GM18499 (cell line): ENCODE measurements around the gene MROH7.
"Not testable (repeated sequence)": the region's sequence is repeated elsewhere in the genome, so short reads cannot be mapped to it uniquely, and the experiment has no call there.

Source experiments
- ATAC-seq: cut with Tn5 transposase; IDR thresholded peaks from one replicate; pipeline ENCODE4 v1.9.1; 2021; ENCODE audit warnings: moderate number of reproducible peaks; ENCODE audit not compliant: insufficient read depth, unreplicated experiment

Gene MROH7

GRCh38 chr1:54609301-54609921 lies 32.2 kb upstream of the MROH7 start:
- no peak for ATAC-seq

- ATAC-seq: no peak
Observed at GRCh38 chr1:54610048-54610447, 31.5 kb upstream of the MROH7 start.

- ATAC-seq: no peak
Observed at GRCh38 chr1:54610601-54611580, 30.7 kb upstream of the MROH7 start.

GRCh38 chr1:54611621-54612020 lies 30.0 kb upstream of the MROH7 start:
- no peak for ATAC-seq

GRCh38 chr1:54614024-54614423 lies 27.6 kb upstream of the MROH7 start:
- no peak for ATAC-seq

GRCh38 chr1:54614563-54614962 lies 27.0 kb upstream of the MROH7 start:
- ATAC-seq: no peak

- no peak for ATAC-seq
Observed at GRCh38 chr1:54615531-54616279, 25.9 kb upstream of the MROH7 start.

GRCh38 chr1:54619749-54620148 lies 21.8 kb upstream of the MROH7 start:
- no peak for ATAC-seq

GRCh38 chr1:54623216-54624007 lies 18.2 kb upstream of the MROH7 start, which contains the start of gene FAM151A:
FAM151A (minus strand) TSS chr1:54623525; CDS start chr1:54623395, 130 bp downstream.
- ATAC-seq: no peak

- ATAC-seq: no peak
Observed at GRCh38 chr1:54624466-54625464, 16.8 kb upstream of the MROH7 start.

- ATAC-seq: no peak
Observed at GRCh38 chr1:54627196-54627595, 14.4 kb upstream of the MROH7 start.

GRCh38 chr1:54635804-54636203 lies 5.8 kb upstream of the MROH7 start:
- not testable (repeated sequence) for ATAC-seq

GRCh38 chr1:54636461-54637446 lies 4.8 kb upstream of the MROH7 start:
- ATAC-seq: not testable (repeated sequence)

GRCh38 chr1:54640361-54640760 lies 1.2 kb upstream of the MROH7 start:
- no peak for ATAC-seq

- no peak for ATAC-seq
Observed at GRCh38 chr1:54643736-54644135, 2.1 kb downstream of the MROH7 start.

- ATAC-seq: no peak
Observed at GRCh38 chr1:54645806-54646676, 4.5 kb downstream of the MROH7 start.
